NT2/D1 (cell line): ENCODE results near the gene CGB5.
"Not testable (repeated sequence)": the region's sequence is repeated elsewhere in the genome, so short reads cannot be mapped to it uniquely, and the experiment has no call there.

Experiments used
- DNase-seq: peaks from one replicate; pipeline ENCODE4 v3.0.0-alpha.2; 2011; ENCODE audit warnings: low read depth, low spot score
- H3K27me3 ChIP-seq: 2 replicates; pipeline ENCODE4 v1.6.0; 2011; ENCODE audit warnings: mild to moderate bottlenecking; ENCODE audit not compliant: insufficient read length, insufficient read depth
- H3K36me3 ChIP-seq: 2 replicates; pipeline ENCODE4 v1.6.1; 2011; ENCODE audit warnings: mild to moderate bottlenecking, low read length, mixed read lengths; ENCODE audit not compliant: insufficient read depth, insufficient read length
- H3K4me1 ChIP-seq: 2 replicates; pipeline ENCODE4 v1.5.1; 2011; ENCODE audit not compliant: insufficient read depth, insufficient read length
- H3K4me3 ChIP-seq: 2 replicates; pipeline ENCODE4 v1.5.1; 2011; ENCODE audit warnings: low read depth; ENCODE audit not compliant: insufficient read length
- H3K9ac ChIP-seq: 2 replicates; pipeline ENCODE4 v1.6.0; 2011; ENCODE audit warnings: low read depth; ENCODE audit not compliant: insufficient read length
- H3K9me3 ChIP-seq: 2 replicates; pipeline ENCODE4 v1.5.1; 2011; ENCODE audit warnings: mild to moderate bottlenecking, low read length; ENCODE audit not compliant: insufficient read depth
- SUZ12 ChIP-seq: IDR thresholded peaks from 2 replicates; pipeline ENCODE4 v1.6.1; 2011; ENCODE audit not compliant: insufficient read length, insufficient read depth; ENCODE audit errors: extremely low read depth
- YY1 ChIP-seq: IDR thresholded peaks from 2 replicates; pipeline ENCODE4 v1.6.1; 2011; ENCODE audit not compliant: insufficient read length, insufficient read depth
- ZNF274 ChIP-seq: IDR thresholded peaks from 2 replicates; pipeline ENCODE4 v1.6.1; 2011; ENCODE audit warnings: mild to moderate bottlenecking, low read depth, low read length

CGB5 gene

DNA sequence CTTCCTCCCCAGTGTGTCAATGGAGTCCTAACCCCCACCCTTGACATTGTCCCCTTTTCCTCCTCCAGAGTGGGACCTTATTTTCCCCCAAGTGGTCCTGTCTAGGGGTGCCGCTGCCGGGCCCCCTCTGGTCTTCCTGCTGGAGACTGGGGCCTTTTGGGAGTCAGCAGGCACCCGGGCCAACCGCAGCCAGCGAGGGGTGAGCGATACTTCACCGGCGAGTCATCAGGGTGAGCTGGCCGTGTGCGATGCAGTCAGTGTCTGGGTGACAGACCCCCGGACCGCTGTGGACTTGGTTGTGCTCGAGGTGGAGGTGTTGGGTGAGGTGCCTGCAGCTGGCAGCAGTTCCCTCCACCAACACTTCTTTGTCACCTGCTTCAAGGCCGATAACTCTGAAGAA lies 13.9 kb upstream of the CGB5 start:
- H3K9me3 ChIP-seq, DNase-seq, H3K27me3 ChIP-seq, H3K36me3 ChIP-seq, H3K4me1 ChIP-seq, H3K4me3 ChIP-seq, H3K9ac ChIP-seq: not testable (repeated sequence)

DNA sequence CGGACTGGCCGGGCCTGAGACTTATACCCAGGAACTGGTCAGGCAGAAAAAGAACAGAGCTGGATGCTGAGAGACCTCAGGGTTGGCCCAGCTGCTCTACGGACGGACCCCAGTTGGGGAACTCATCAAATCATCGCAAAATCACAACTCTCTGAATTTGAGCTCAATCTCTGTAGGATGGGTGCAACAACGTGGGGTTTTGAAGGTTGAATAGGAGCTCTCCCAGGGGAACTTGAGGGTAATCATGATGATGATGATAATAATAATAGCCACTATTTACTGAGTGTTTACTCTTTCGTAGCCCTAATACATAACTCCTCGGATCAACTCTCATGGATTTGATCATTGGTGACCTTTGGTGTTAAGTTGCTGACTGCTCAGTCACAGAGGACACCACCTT lies 13.3 kb upstream of the CGB5 start:
- not testable (repeated sequence) for H3K27me3 ChIP-seq, H3K9me3 ChIP-seq, H3K9ac ChIP-seq, DNase-seq, H3K36me3 ChIP-seq, H3K4me3 ChIP-seq, H3K4me1 ChIP-seq

DNA sequence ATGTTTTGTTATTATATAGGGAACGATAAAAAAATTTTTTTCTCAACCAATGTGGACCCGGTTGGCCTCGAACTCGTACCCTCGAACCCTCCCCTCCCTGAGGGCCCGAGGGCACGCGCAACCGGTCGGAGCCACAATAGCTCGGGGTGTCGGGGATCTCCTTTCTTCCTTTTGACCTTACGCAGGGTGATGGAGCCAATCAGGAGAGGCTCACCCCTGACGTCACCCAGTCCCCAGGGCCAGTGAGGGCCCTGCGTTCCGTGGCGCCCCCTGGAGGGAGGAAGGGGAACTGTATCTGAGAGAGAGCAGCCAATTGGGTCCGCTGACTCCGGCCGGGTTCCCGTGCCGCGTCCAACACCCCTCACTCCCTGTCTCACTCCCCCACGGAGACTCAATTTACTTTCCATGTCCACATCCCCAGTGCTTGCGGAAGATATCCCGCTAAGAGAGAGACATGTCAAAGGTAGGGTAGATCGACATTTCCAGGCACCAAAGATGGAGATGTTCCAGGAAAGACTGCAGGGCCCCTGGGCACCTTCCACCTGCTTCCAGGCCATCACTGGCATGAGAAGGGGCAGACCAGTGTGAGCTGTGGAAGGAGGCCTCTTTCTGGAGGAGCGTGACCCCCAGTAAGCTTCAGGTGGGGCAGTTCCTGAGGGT lies 11.9 kb upstream of the CGB5 start, which contains the start of gene CGB2:
TSS of gene CGB2 (plus strand) at position 249 of the 660 bp plus-strand sequence. CDS start at position 455, 206 bp downstream.
- DNase-seq, H3K27me3 ChIP-seq: not testable (repeated sequence)

GRCh38 chr19:49036815-49037214 lies 6.8 kb upstream of the CGB5 start, which contains the start of gene CGB1:
CGB1 (minus strand) TSS chr19:49036895; CDS start chr19:49036711, 184 bp downstream.
- H3K36me3 ChIP-seq, H3K4me1 ChIP-seq, H3K27me3 ChIP-seq, H3K9ac ChIP-seq, DNase-seq, H3K4me3 ChIP-seq, H3K9me3 ChIP-seq: not testable (repeated sequence)

More for the DNA sequence above, 11.9 kb upstream of the CGB5 start, which contains the start of gene CGB2:
- H3K4me3 ChIP-seq, H3K4me1 ChIP-seq, H3K9ac ChIP-seq, H3K36me3 ChIP-seq, H3K9me3 ChIP-seq: not testable (repeated sequence)

DNA sequence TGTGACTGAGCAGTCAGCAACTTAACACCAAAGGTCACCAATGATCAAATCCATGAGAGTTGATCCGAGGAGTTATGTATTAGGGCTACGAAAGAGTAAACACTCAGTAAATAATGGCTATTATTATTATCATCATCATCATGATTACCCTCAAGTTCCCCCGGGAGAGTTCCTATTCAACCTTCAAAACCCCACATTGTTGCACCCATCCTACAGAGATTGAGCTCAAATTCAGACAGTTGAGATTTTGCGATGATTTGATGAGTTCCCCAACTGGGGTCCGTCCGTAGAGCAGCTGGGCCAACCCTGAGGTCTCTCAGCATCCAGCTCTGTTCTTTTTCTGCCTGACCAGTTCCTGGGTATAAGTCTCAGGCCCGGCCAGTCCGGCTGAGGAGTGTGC lies 5.5 kb upstream of the CGB5 start:
- not testable (repeated sequence) for DNase-seq, H3K4me3 ChIP-seq, H3K9me3 ChIP-seq, H3K27me3 ChIP-seq, H3K9ac ChIP-seq, H3K36me3 ChIP-seq, H3K4me1 ChIP-seq

GRCh38 chr19:49038557-49039276 lies 4.9 kb upstream of the CGB5 start:
- DNase-seq, H3K4me3 ChIP-seq, H3K4me1 ChIP-seq, H3K9ac ChIP-seq, H3K9me3 ChIP-seq, H3K36me3 ChIP-seq, H3K27me3 ChIP-seq: not testable (repeated sequence)

DNA sequence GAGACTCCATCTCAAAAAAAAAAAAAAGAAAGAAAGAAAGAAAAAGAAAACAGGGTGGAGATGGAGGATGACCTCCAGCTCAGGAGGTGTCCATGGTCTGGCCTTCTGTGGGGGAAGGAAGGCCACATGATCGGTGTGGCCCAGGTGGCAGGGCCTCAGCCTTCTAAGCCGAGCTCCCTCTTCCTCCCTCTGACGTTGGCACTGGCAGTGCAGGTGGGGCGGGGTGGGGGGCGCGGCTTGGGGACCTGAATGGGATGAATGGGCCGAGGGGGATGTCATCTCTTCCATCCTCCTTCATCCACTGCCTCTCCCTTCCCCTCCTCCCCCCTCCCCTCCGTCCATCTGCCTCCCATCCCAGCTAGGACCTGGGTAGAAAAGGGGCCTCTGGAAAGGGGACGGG lies 3.9 kb upstream of the CGB5 start:
- H3K36me3 ChIP-seq, H3K27me3 ChIP-seq, H3K4me3 ChIP-seq, DNase-seq, H3K9me3 ChIP-seq, H3K4me1 ChIP-seq, H3K9ac ChIP-seq: not testable (repeated sequence)

- no peak overlapping the region for H3K4me3 ChIP-seq
- no peaks in the 10 kb centered on the region for H3K27me3 ChIP-seq
- TF ChIP-seq ZNF274 (no peak), YY1 (no peak), SUZ12 (no peak)
- DNase-seq: no peak
- H3K9ac ChIP-seq: no peak overlapping the region
- no peaks in the 10 kb centered on the region for H3K36me3 ChIP-seq
- no peaks in the 10 kb centered on the region for H3K9me3 ChIP-seq
- H3K4me1 ChIP-seq: no peaks in the 10 kb centered on the region
Measured at GRCh38 chr19:49042177-49042576, 1.5 kb upstream of the CGB5 start.

GRCh38 chr19:49042666-49043065 lies 982 bp upstream of the CGB5 start:
- not testable (repeated sequence) for DNase-seq, H3K9ac ChIP-seq, H3K36me3 ChIP-seq, H3K4me3 ChIP-seq, H3K27me3 ChIP-seq, H3K9me3 ChIP-seq, H3K4me1 ChIP-seq

- H3K4me3 ChIP-seq, H3K27me3 ChIP-seq, H3K9ac ChIP-seq, DNase-seq, H3K4me1 ChIP-seq, H3K9me3 ChIP-seq, H3K36me3 ChIP-seq: not testable (repeated sequence)
Measured at GRCh38 chr19:49049011-49049410, 5.4 kb downstream of the CGB5 start, which contains the start of gene CGB8. CGB8 (minus strand) TSS chr19:49049111; CDS start chr19:49048739, 372 bp downstream.

- H3K36me3 ChIP-seq, H3K9ac ChIP-seq, H3K9me3 ChIP-seq, H3K4me1 ChIP-seq, H3K4me3 ChIP-seq, H3K27me3 ChIP-seq, DNase-seq: not testable (repeated sequence)
Measured at GRCh38 chr19:49049834-49050233, 6.2 kb downstream of the CGB5 start.
